HEK293T (cell line): Measurements from ENCODE around the gene ERRFI1.

ENCODE experiments used
- BHLHE40 ChIP-seq: fragments of 450-650 bp; IDR thresholded peaks from 2 replicates; pipeline ENCODE4 v1.6.1; 2016; ENCODE audit warnings: mild to moderate bottlenecking, moderate library complexity, borderline replicate concordance
- CTBP1 ChIP-seq: fragments of 450-650 bp; IDR thresholded peaks from 2 replicates; pipeline ENCODE4 v1.6.1; 2016; ENCODE audit warnings: borderline replicate concordance
- SP1 ChIP-seq: fragments of 450-650 bp; IDR thresholded peaks from 2 replicates; pipeline ENCODE4 v1.6.1; 2017
- SUZ12 ChIP-seq: fragments of 450-650 bp; IDR thresholded peaks from 2 replicates; pipeline ENCODE4 v1.6.1; 2016; ENCODE audit warnings: mild to moderate bottlenecking

- TF ChIP-seq BHLHE40: no peak
- TF ChIP-seq CTBP1: no peak
- no peak for TF ChIP-seq SP1
- TF ChIP-seq SUZ12: no peak
These were observed 10.9 kb downstream of the ERRFI1 start for GRCh38 chr1:8015036-8015808.
